Panc1 (cell line): Measurements from ENCODE around the gene TGFBI. TPM values are rescaled to one million over a fixed set of nuclear protein-coding genes. Genes with fewer than 3 reads are reported as not detected.

Experiments used
- ATAC-seq: fragments of 200-7000 bp; cut with Tn5 transposase; 2 replicates; pipeline ENCODE4 v1.9.1; 2020; ENCODE audit warnings: mild to moderate bottlenecking, moderate library complexity
- BruUV-seq: library from RNA; stranded (reverse); fragments of 400-500 nt; replicated peaks from 2 replicates; lab custom pipeline; 2021; lab: Mats Ljungman, UMichigan
- CTCF ChIA-PET: fragments of 300-600 bp; sonication (Branson Sonifier 250); formaldehyde crosslinking; loops from one replicate; lab custom pipeline; 2022; ENCODE audit warnings: antibody characterized with exemption; lab: Charles Lee
- POLR2A ChIA-PET: fragments of 300-600 bp; sonication (Branson Sonifier 250); formaldehyde crosslinking; loops from one replicate; lab custom pipeline; 2022; ENCODE audit warnings: antibody characterized with exemption; lab: Charles Lee
- DNase-seq: peaks from one replicate; pipeline ENCODE4 v3.0.0-alpha.2; 2010; ENCODE audit warnings: low read depth, low spot score
- H3K27ac ChIP-seq: 2 replicates; pipeline ENCODE4 v1.5.1; 2011; ENCODE audit warnings: mild to moderate bottlenecking, low read length, inconsistent platforms
- H3K27me3 ChIP-seq: fragments of 200-500 bp; sonication (Bioruptor generic); 2 replicates; pipeline ENCODE4 v1.6.0; 2014; ENCODE audit warnings: low read length, inconsistent platforms; ENCODE audit not compliant: control insufficient read depth, insufficient read depth
- H3K36me3 ChIP-seq: fragments of 200-500 bp; sonication (Bioruptor generic); 2 replicates; pipeline ENCODE4 v1.5.1; 2014; ENCODE audit warnings: inconsistent platforms, mild to moderate bottlenecking, low read length, moderate library complexity; ENCODE audit not compliant: control insufficient read depth, insufficient read depth
- H3K4me1 ChIP-seq: 2 replicates; pipeline ENCODE4 v1.5.1; 2011; ENCODE audit warnings: inconsistent platforms, mild to moderate bottlenecking, low read length, moderate library complexity; ENCODE audit not compliant: control insufficient read depth, insufficient read depth
- H3K4me3 ChIP-seq, 2 experiments: 2 replicates each; pipeline ENCODE4 v1.5.1; 2011 to 2012; ENCODE audit warnings: low read depth in 2 of 2, low read length in 2 of 2, mild to moderate bottlenecking in 2 of 2, inconsistent platforms in 1 of 2, moderate library complexity in 1 of 2
- H3K9me3 ChIP-seq: fragments of 200-500 bp; sonication (Bioruptor generic); 2 replicates; pipeline ENCODE4 v1.5.1; 2014; ENCODE audit warnings: low read depth, mild to moderate bottlenecking, inconsistent platforms, low read length, moderate library complexity; ENCODE audit not compliant: control insufficient read depth, insufficient read depth
- CTCF ChIP-seq: fragments of 450-650 bp; IDR thresholded peaks from 2 replicates; pipeline ENCODE4 v1.5.1; 2017; ENCODE audit warnings: mild to moderate bottlenecking
- POLR2AphosphoS5 ChIP-seq: IDR thresholded peaks from 2 replicates; pipeline ENCODE4 v1.6.1; 2012; ENCODE audit warnings: mild to moderate bottlenecking, low read depth, low read length, moderate library complexity
- REST ChIP-seq, 2 experiments: IDR thresholded peaks; 2 replicates each; pipeline ENCODE4 v1.6.1; 2011 to 2012; ENCODE audit warnings: low read depth in 2 of 2, control low read depth in 1 of 2, low read length in 1 of 2, mild to moderate bottlenecking in 1 of 2, moderate library complexity in 1 of 2; ENCODE audit not compliant: insufficient read depth in 1 of 2
- SIN3A ChIP-seq: IDR thresholded peaks from 2 replicates; pipeline ENCODE4 v1.6.1; 2012; ENCODE audit warnings: low read depth, mild to moderate bottlenecking, low read length, moderate library complexity, borderline replicate concordance; ENCODE audit not compliant: insufficient read depth
- TCF7L2 ChIP-seq: IDR thresholded peaks from 2 replicates; pipeline ENCODE4 v1.6.1; 2011; ENCODE audit warnings: mild to moderate bottlenecking, low read depth, low read length, inconsistent platforms
- in situ Hi-C: cut with HindIII; loops from 2 replicates; pipeline ENCODE4 v1.10.0; 2016; ENCODE audit warnings: low sequenced_read_pairs, low pct_unique_long_range_greater_than_20kb
- intact Hi-C: fragments of 100-400 bp; cut with micrococcal nuclease; formaldehyde crosslinking; loops from one replicate; pipeline ENCODE4 v1.10.0; 2022; ENCODE audit not compliant: unreplicated experiment
- total RNA-seq: library from RNA; stranded (reverse); gene quantifications from one replicate; pipeline ENCODE4 v1.2.1, GENCODE V29; 2021; ENCODE audit not compliant: unreplicated experiment

Gene TGFBI
- total RNA-seq, 1 experiment from 2014 or later, result 314 TPM

- Histone ChIP-seq H3K27ac (peak overlapping the region; percentile 52), H3K4me1 (peaks cover 43% of the 10 kb centered on the region), H3K4me3 (no peak overlapping the region), H3K9me3 (no peaks in the 10 kb centered on the region), H3K36me3 (no peaks in the 10 kb centered on the region; the same call in 1 of the 2 replicates), H3K27me3 (no peaks in the 10 kb centered on the region)
- BruUV-seq, result no TSS peak
- DNase-seq (no peak), ATAC-seq (no peak)
- no peak for TF ChIP-seq POLR2AphosphoS5
- no peak for TF ChIP-seq TCF7L2
- no peak for TF ChIP-seq CTCF
- no peak for TF ChIP-seq SIN3A
- 0 out of 4 replicates have a peak, but pooled peaks of 1 of the 2 experiments have one; percentile 20 for TF ChIP-seq REST (IDR thresholded peaks at IDR 0.05; ENCODE audit: insufficient read depth in 1 of 2, low read depth in 2 of 2, low read length in 1 of 2)
- in situ Hi-C loops, result no loop called here
- POLR2A ChIA-PET, result no interaction called here
- CTCF ChIA-PET, result no interaction called here
- intact Hi-C loops, result no loop called here
These were observed 25.6 kb downstream of the TGFBI start for GRCh38 chr5:136054142-136055019.

- no peaks in the 10 kb centered on the region for H3K9me3 ChIP-seq
- no peak for ATAC-seq
These were observed 27.0 kb downstream of the TGFBI start for GRCh38 chr5:136055612-136056309.

More at GRCh38 chr5:136055612-136056309, 27.0 kb downstream of the TGFBI start:
- peaks cover 43% of the 10 kb centered on the region for H3K4me1 ChIP-seq
- BruUV-seq, result no TSS peak
- H3K4me3 ChIP-seq, result no peak overlapping the region
- in situ Hi-C loops, result no loop called here
- no peaks in the 10 kb centered on the region for H3K27me3 ChIP-seq
- no peak for TF ChIP-seq REST (IDR thresholded peaks at IDR 0.05; ENCODE audit: insufficient read depth in 1 of 2, low read depth in 2 of 2, low read length in 1 of 2)
- TF ChIP-seq SIN3A, result no peak
- no peak for TF ChIP-seq POLR2AphosphoS5
- TF ChIP-seq TCF7L2, result no peak
- TF ChIP-seq CTCF, result no peak
- DNase-seq, result no peak
- intact Hi-C loops, result no loop called here
- H3K27ac ChIP-seq, result peak overlapping the region; percentile 21
- ChIA-PET CTCF (no interaction called here), POLR2A (interaction anchor here (0.8 kb wide), 1 partner anchor 18 kb away, joined by 3 read pairs; no protein-coding TSS in a partner anchor)
- H3K36me3 ChIP-seq, result peaks cover 5% of the 10 kb centered on the region
